Measurements from ENCODE around the gene SLC25A22.

Gene SLC25A22

DNA sequence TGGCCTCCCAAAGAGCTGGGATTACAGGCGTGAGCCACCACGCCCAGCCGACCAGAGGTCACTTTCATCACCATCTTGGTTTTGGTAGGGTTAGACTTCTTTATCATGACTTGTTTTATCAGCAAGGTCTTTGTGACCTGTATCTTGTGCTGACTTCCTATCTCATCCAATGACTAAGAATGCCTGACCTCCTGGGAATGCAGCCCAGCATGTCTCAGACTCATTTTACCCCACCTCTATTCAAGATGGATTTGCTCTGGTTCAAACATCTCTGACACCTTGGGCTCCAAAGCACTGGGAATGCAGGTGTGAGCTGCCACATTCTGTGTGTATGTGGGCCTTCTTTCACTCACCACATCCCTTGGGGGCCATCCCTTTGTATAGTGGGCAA is 55.9 kb downstream of the SLC25A22 start:
- H3K4me3 ChIP-seq (ENCODE audit: insufficient read depth, low read length, poor library complexity, severe bottlenecking) = no peak overlapping the region
- no peak overlapping the region for H2AFZ ChIP-seq (ENCODE audit: low read depth, low read length, severe bottlenecking)
- H3K9ac ChIP-seq (ENCODE audit: low read length) = no peak overlapping the region
- no peaks in the 10 kb centered on the region for H3K9me3 ChIP-seq (ENCODE audit: insufficient read depth, low read length)
- no peaks in the 10 kb centered on the region for H3K36me3 ChIP-seq (ENCODE audit: low read length)
- no peaks in the 10 kb centered on the region for H3K9me2 ChIP-seq (replicated peaks; ENCODE audit: insufficient read depth, low read length)
- 0 out of 2 replicates have a peak, but pooled peaks cover 6% of the 10 kb centered on the region for H3F3A ChIP-seq (ENCODE audit: insufficient read depth)
- no peaks in the 10 kb centered on the region for H3K79me2 ChIP-seq (ENCODE audit: insufficient read depth, low read length)
- H4K20me1 ChIP-seq (ENCODE audit: low read depth, low read length) = no peaks in the 10 kb centered on the region
- TF ChIP-seq, protein P1, sequence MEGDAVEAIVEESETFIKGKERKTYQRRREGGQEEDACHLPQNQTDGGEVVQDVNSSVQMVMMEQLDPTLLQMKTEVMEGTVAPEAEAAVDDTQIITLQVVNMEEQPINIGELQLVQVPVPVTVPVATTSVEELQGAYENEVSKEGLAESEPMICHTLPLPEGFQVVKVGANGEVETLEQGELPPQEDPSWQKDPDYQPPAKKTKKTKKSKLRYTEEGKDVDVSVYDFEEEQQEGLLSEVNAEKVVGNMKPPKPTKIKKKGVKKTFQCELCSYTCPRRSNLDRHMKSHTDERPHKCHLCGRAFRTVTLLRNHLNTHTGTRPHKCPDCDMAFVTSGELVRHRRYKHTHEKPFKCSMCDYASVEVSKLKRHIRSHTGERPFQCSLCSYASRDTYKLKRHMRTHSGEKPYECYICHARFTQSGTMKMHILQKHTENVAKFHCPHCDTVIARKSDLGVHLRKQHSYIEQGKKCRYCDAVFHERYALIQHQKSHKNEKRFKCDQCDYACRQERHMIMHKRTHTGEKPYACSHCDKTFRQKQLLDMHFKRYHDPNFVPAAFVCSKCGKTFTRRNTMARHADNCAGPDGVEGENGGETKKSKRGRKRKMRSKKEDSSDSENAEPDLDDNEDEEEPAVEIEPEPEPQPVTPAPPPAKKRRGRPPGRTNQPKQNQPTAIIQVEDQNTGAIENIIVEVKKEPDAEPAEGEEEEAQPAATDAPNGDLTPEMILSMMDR (IDR thresholded peaks at IDR 0.05; ENCODE audit: insufficient read depth, low read length, poor library complexity, severe bottlenecking) = no peak
- TF ChIP-seq EZH2phosphoT487 (conservative IDR thresholded peaks at IDR 0.05; ENCODE audit: low read length) = no peak
- H3K4me2 ChIP-seq (ENCODE audit: low read depth, low read length, poor library complexity, severe bottlenecking) = no peak overlapping the region
- H3K27me3 ChIP-seq (ENCODE audit: low read length) = no peaks in the 10 kb centered on the region
- no peak overlapping the region for H3K27ac ChIP-seq (ENCODE audit: low read depth, low read length)
